Subcutaneous abdominal adipose tissue (tissue), 5 donors: ENCODE measurements around the gene EPS8.

Experiments used
- H3K27ac ChIP-seq: one replicate; pipeline ENCODE4 v1.7.0; 2013; ENCODE audit warnings: low read depth, mild to moderate bottlenecking, inconsistent platforms, low read length, moderate library complexity
- H3K27me3 ChIP-seq, 5 donors: one replicate each; pipeline ENCODE4 v1.7.0; 2013; ENCODE audit warnings: low read length in 5 of 5, inconsistent platforms in 1 of 5; ENCODE audit not compliant: control insufficient read depth in 5 of 5, insufficient read depth in 4 of 5
- H3K36me3 ChIP-seq, 5 donors: one replicate each; pipeline ENCODE4 v1.7.0; 2013; ENCODE audit warnings: low read length in 5 of 5; ENCODE audit not compliant: control insufficient read depth in 5 of 5, insufficient read depth in 5 of 5
- H3K4me1 ChIP-seq, 5 donors: one replicate each; pipeline ENCODE4 v1.7.0; 2013; ENCODE audit warnings: low read length in 5 of 5, mild to moderate bottlenecking in 3 of 5, moderate library complexity in 1 of 5; ENCODE audit not compliant: control insufficient read depth in 5 of 5, insufficient read depth in 5 of 5
- H3K4me3 ChIP-seq, 5 donors: one replicate each; pipeline ENCODE4 v1.7.0; 2013; ENCODE audit warnings: low read length in 5 of 5, low read depth in 1 of 5
- H3K9ac ChIP-seq, 5 donors: one replicate each; pipeline ENCODE4 v1.7.0; 2013; ENCODE audit warnings: low read length in 5 of 5, mild to moderate bottlenecking in 4 of 5, moderate library complexity in 3 of 5
- H3K9me3 ChIP-seq, 5 donors: one replicate each; pipeline ENCODE4 v1.7.0; 2013; ENCODE audit warnings: low read length in 5 of 5; ENCODE audit not compliant: control insufficient read depth in 5 of 5
- donor health status: healthy.
- donor health status: healthy.
- donor health status: healthy.
- donor health status: healthy.
- donor health status: healthy.

EPS8 gene

DNA sequence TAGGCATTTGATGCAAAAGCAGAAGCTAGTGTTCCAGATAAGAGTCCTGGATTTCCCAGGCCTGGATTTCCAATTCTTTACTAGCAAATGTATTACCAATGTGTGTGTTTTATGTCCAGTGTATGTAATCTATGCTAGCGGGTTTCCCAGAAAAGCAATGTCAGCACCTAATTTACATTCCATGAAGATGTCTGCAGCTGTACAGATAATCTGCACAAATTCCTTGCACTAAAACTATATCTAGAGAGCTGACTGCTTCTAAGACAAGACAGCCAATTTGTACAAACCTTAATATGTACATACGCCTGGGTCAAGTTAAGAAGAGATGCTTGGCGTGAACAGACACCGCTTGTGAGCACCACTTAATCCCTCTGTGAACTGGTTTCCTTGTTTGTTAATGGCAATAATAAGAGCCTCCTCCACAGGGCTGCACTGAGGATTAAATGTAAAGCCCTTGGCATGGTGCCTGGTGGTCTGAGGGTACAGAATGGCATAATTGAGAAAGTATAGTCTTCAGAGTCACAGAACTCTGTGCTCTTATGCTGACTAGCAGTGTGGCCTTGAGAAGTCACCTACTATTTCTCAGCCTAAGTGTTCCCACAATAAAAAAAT lies 185.6 kb downstream of the EPS8 start:
- Histone ChIP-seq H3K4me1 (peaks cover 0 to 39% (median 13%) of the 10 kb centered on the region in 5 donors), H3K4me3 (no peak overlapping the region), H3K9ac (no peak overlapping the region), H3K36me3 (no peaks in the 10 kb centered on the region), H3K27me3 (no peaks in the 10 kb centered on the region), H3K9me3 (no peaks in the 10 kb centered on the region), H3K27ac (no peak overlapping the region)

DNA sequence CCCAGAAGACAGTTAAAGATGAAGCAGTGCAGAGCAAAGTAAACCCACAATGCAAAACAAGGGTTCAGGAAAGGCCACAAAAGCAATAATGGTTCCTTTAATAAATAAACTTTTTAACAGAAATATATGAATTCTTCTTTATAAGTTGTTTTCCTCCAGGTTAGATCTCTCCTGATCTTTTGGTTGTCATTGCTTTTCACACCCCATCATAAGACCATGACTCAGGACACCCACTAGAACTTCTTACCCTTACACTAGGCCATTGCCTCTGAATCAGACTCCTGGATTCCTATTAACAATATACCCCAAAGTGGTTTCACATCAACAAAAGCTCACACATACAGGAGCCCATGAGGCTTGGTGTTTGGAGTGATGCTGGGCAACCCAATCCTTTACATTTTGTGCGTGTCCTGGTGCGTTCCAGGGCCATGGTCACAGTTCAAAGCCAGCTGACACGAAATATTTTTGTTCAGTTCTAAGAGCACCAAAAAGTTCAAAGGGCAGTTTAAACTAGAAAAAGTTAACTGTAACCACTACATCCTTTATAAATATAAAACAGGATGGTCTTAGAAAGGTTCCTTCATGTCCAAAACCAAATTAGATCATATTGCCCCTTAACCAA lies 187.0 kb downstream of the EPS8 start:
- Histone ChIP-seq H3K9ac (no peak overlapping the region), H3K4me1 (peaks cover 0 to 44% (median 13%) of the 10 kb centered on the region in 5 donors), H3K27me3 (no peaks in the 10 kb centered on the region), H3K36me3 (no peaks in the 10 kb centered on the region), H3K4me3 (no peak overlapping the region), H3K27ac (no peak overlapping the region), H3K9me3 (no peaks in the 10 kb centered on the region)

DNA sequence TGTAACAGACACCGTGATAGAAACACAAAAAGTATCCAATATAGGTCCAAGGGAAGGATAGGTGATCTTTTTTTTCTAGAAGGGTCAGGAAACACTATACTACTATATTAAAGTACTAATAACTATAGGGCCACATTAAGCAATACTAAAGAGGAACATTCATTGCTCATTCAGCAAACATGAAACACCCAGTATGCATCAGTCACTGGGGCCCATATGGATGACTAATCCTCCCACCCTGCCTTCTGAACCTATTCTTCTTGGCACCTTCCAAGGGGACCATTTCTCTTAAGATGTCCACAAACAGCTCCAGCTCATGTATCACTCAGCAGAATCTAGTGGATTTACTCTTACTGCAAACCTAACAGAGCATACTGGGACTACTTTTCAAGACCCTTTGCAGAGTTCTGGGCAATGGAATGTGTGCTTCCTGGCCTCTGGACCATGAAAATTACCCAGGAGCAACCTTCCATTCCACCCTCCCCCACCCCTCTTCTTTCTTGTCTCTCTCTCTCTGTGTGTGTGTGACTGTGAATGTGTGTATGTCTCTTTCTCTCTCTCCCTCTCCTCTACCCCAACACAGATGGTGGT lies 187.9 kb downstream of the EPS8 start:
- H3K27me3 ChIP-seq = no peaks in the 10 kb centered on the region
- H3K4me3 ChIP-seq = no peak overlapping the region
- peaks cover 2 to 46% (median 13%) of the 10 kb centered on the region in 5 donors for H3K4me1 ChIP-seq
- H3K27ac ChIP-seq = no peak overlapping the region
- no peaks in the 10 kb centered on the region for H3K9me3 ChIP-seq
- no peak overlapping the region for H3K9ac ChIP-seq
- H3K36me3 ChIP-seq = no peaks in the 10 kb centered on the region

DNA sequence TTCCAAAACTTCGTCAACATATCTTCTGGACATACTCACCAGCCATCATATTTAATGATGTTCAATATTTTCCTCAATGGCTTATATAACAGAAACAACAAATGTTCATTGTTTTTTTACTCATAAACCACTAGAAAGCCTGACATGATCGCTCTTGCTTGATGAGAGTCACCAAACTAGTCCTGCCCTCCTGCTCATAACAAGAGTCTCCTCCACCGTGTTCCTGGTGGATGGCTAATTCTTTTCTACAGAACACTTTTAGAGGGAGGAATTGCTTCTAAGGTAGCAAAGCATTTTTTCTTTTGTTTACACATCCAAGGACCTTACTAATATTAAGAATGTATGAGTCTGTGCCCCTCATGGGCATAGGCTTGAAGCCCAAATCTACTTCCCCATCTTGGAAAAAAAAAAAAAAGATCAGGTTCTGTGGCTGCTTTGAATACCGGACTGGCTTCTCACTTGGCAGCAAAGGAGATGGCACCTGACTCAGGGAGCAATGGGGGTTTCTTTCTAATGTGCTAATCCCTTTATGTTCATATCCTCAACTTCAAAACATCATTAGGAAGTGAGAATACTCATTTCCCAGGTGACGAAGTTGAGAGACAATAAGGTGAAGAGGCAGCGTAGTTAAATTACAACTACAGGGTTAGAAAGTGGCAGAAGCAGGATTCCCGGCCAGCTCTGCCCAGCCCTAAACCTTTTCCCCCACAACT lies 188.8 kb downstream of the EPS8 start:
- H3K4me1 ChIP-seq = peaks cover 2 to 38% (median 13%) of the 10 kb centered on the region in 5 donors
- H3K9ac ChIP-seq = no peak overlapping the region
- H3K27me3 ChIP-seq = no peaks in the 10 kb centered on the region
- no peaks in the 10 kb centered on the region for H3K36me3 ChIP-seq
- H3K27ac ChIP-seq = peak overlapping the region; percentile 53
- H3K4me3 ChIP-seq = no peak overlapping the region
- no peaks in the 10 kb centered on the region for H3K9me3 ChIP-seq

DNA sequence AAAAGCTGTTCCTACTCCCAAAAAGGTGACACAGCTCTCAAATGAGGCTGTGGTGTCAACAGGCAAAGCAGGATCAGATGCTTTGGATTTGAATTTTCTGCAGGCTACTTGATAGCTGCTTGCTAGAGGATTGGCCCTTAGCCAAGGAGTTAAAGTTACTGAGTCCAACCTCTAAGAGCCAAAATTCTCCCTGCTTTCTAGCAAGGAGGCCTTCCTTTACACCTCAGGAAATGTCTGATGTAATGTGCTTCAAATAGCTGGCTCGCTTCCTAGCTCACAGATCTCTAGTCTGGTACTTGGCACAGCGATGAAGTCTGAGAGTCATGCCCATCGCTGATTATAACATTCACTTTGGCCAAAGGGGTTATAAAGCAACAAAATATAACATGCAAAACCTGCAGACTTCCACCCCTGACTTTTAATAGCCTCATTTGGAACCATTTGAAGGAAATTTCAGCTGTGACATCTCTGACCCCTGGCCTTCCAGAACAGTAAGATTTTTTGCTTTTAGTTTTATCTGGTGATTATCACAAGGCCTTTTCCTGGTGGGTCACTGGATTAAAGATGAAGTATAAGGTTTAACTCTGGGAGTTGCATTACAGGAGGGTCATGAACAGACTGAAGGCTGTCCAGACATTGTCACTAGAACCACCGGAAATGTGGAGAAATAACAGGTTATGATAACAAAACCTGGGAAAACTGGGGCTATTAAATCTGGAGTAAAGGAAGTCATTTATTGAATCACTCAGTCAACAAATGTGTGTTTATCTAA lies 189.7 kb downstream of the EPS8 start:
- H3K4me3 ChIP-seq = no peak overlapping the region
- H3K9ac ChIP-seq = peak overlapping the region in 1 of 5 donors; percentile 39
- peak overlapping the region; percentile 53 for H3K27ac ChIP-seq
- H3K9me3 ChIP-seq = no peaks in the 10 kb centered on the region
- H3K36me3 ChIP-seq = no peaks in the 10 kb centered on the region
- H3K4me1 ChIP-seq = peaks cover 2 to 36% (median 13%) of the 10 kb centered on the region in 5 donors
- H3K27me3 ChIP-seq = no peaks in the 10 kb centered on the region

DNA sequence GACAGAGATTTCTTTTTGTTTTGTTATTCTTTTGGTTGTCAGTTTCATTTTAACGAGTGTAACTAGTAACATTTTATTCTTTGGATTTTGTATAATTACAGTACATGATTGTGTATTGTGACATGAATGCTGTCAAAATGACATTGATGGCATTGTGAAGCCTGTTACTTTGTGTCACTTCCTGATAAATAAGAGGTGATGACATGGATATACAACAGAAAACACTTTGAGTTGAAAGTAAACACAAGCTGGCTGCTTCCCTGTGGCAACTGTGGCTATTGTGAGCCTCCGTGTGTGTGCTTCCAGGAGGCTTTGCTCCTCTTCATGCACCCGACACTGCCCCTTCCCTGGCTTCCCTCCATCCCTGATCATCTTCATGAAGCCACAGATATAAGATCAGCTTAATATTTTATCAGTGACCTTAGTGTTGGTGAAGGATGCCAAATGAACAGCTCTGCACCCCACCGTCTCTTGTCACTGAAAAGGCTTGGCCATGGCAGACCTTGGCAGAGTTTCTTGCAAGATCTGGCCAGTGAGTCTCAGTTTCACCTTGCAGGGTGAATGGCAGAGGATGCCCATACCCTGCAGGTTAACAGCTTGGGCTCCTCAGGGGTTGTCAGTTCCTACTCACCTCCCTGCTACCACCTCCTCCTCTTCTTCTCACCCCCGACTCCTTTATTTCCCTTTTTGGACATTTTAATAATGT lies 191.9 kb downstream of the EPS8 start:
- H3K27ac ChIP-seq = no peak overlapping the region
- H3K4me1 ChIP-seq = peaks cover 2 to 36% (median 13%) of the 10 kb centered on the region in 5 donors
- no peak overlapping the region for H3K9ac ChIP-seq

DNA sequence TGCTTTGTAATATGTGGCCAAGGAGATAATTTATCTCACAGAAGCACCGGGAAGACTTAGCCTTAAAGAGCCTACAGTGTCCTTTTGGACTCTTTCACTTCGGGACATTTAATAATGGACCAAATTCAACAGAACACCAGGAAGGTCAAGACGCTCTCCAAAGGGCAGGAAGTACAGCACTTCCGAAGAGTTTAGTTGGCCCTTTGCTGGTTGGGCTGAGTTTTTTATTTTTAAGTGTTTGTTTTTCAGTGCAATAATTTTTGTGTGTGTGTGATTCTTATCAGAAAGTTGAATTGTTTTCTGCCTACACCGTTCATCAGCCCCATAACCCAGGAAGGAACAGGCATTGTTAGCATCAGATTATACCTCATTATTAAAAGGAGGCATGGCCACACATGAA lies 193.0 kb downstream of the EPS8 start:
- H3K9me3 ChIP-seq = no peaks in the 10 kb centered on the region
- no peak overlapping the region for H3K27ac ChIP-seq
- H3K27me3 ChIP-seq = no peaks in the 10 kb centered on the region
- H3K36me3 ChIP-seq = no peaks in the 10 kb centered on the region
- H3K4me3 ChIP-seq = no peak overlapping the region
- H3K4me1 ChIP-seq = peaks cover 2 to 36% (median 13%) of the 10 kb centered on the region in 5 donors
- H3K9ac ChIP-seq = no peak overlapping the region

More for the DNA sequence above, 191.9 kb downstream of the EPS8 start:
- Histone ChIP-seq H3K4me3 (no peak overlapping the region), H3K27me3 (no peaks in the 10 kb centered on the region), H3K36me3 (no peaks in the 10 kb centered on the region), H3K9me3 (no peaks in the 10 kb centered on the region)

DNA sequence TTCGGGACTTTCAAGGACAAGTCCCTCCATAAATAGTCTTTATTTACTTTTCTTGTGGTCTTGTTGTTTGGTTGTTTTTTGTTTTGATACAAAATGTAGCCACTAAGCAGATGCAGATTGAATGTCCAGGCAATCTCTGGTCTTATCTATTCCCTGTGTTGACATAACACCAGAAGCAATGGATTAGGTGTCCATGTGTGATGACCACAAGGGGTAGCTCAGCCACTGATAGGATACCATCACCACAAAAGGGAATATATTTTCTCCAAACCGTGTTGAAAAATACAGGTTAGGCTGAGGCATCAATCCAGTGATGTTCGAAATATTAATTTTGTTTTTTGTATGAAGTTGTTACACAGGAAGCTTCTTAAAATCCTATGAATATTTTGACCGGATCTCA lies 196.3 kb downstream of the EPS8 start:
- Histone ChIP-seq H3K9ac (no peak overlapping the region), H3K27me3 (no peaks in the 10 kb centered on the region), H3K4me3 (no peak overlapping the region), H3K4me1 (peaks cover 2 to 21% (median 9%) of the 10 kb centered on the region in 5 donors), H3K9me3 (no peaks in the 10 kb centered on the region), H3K27ac (no peak overlapping the region), H3K36me3 (peaks cover 0 to under 1% (median 0%) of the 10 kb centered on the region in 5 donors)

DNA sequence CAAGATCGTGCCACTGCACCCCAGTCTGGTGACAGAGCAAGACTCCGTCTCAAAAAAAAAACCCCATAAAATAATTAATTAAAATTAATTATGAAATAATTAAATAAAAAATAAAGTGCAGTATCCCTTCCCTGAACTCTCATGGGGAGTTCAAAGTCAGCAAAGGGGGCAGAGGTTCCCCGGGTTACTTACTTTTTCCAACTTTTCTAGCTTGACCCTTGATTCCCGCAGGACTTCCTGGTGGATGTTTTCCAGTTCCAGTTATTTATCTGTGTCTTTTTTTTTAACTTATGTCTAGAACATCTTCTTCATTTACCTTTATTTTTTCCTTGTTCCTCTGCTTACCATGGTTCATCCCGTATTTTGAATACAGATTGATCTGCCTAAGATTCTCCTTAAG lies 197.4 kb downstream of the EPS8 start:
- H3K27ac ChIP-seq = no peak overlapping the region
- peaks cover 0 to 3% (median 0%) of the 10 kb centered on the region in 5 donors for H3K36me3 ChIP-seq
- peaks cover 2 to 14% (median 8%) of the 10 kb centered on the region in 5 donors for H3K4me1 ChIP-seq
- no peak overlapping the region for H3K4me3 ChIP-seq
- no peaks in the 10 kb centered on the region for H3K27me3 ChIP-seq
- no peaks in the 10 kb centered on the region for H3K9me3 ChIP-seq
- no peak overlapping the region for H3K9ac ChIP-seq
